Measurements from ENCODE around the gene USF1.

Gene USF1

DNA sequence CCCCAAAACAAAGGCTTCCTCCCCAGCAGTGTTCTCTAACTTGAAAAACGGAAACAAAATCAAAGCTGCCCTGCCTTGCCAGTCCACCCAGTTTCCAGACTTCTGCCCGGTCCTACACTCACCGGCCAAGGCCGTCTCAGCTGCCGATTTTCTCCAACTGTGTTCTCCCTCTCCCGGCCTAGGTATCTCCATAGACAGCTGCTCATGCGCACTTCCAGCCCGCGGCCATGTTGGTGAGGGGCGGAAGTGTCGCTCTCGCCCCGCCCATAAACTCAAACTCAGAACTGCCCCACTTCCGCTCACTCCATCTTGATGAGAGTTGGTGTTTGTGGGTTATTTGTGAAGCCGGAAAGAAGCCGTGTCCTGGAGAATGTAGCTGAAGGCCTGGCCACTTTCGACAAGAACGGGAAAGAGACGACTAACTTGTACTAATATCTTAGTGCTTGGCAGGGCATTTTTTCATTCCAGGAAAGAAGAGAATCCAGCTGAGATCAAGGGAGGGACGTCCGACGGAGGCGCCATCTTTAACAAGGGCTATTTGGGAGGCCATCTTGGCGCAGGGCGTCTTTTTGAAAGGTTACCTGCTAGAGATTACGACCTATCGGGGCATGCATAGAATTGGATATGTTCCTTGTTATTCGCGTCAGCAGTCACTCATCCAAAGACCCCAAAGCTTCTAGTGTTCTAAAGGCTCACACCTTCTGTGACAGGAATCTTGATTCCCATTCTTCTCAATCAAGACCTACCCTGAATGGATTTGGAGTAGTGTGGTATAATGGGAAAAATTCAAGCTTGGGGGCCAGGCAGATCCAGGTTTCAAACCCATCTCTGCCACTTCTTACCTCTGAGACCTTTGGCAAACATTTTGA is at the start of gene USF1:
TSS of gene USF1 (minus strand) at position 242 of the 869 bp plus-strand sequence. CDS start 2,702 bp downstream, outside the sequence.
- peak; percentile 98 for DNase-seq

DNA sequence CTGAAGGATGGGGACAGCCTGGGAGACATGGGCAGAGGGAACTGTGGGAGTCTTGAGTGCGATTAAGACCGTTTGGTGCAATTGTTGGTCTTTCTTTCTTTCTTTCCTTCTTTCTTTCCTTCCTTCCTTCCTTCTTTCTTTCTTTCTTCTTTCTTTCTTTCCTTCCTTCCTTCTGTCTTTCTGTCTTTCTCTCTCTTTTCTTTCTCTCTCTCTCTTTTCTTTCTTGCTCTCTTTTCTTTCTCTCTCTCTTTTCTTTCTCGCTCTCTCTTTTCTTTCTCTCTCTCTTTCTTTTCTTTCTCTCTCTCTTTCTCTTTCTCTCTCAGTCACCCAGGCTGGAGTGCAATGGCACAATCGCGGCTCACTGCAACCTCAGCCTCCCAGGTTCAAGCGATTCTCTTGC is 49.5 kb upstream of the USF1 start:
- no peak for DNase-seq
- TF ChIP-seq POLR2A (IDR thresholded peaks at IDR 0.05; ENCODE audit: low read length) = no peak
- TF ChIP-seq GATA1 (IDR thresholded peaks at IDR 0.05; ENCODE audit: low read depth, low read length) = no peak

More for the DNA sequence above, at the start of gene USF1:
- peak; percentile 96 for TF ChIP-seq POLR2A (IDR thresholded peaks at IDR 0.05; ENCODE audit: low read length)
- no peak for TF ChIP-seq GATA1 (IDR thresholded peaks at IDR 0.05; ENCODE audit: low read depth, low read length)

DNA sequence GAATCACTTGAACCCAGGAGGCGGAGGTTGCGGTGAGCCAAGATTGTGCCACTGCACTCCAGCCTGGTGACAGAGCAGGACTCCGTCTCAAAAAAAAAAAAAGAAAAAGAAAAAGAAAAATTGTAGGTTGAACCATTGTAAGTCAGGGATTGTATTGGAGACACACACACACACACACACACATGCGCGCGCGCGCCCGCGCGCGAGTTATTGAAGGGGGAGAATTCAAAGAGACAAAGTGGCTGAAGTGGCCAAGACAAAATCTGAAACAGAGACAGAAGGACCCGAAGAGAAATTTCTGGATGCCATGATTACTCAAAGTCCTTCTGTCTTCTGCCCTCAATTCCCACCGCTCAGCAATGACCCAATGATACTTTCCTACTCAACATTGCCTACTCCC is 48.7 kb upstream of the USF1 start:
- TF ChIP-seq POLR2A (IDR thresholded peaks at IDR 0.05; ENCODE audit: low read length) = no peak
- no peak for TF ChIP-seq GATA1 (IDR thresholded peaks at IDR 0.05; ENCODE audit: low read depth, low read length)
- DNase-seq = no peak

DNA sequence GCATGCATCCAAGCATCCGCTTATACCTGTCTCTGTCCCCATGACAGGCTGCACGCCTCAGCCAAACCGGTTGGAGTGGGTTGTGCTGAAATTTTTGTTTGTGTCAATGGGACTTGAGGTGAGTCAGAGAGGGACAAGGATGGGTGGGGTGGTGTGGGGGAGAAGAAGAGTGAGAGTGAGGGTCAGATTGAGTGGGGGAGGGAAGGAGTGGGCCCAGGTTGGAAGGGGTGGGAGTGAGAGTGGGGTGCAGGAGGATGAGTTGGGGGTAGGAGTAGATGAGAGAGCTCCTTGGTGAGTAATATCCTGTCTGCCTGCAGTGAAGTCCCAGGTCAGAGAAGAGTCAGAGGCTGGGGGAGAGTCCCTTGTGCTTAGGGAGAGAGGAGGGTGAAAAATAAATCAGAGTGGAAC is 46.8 kb upstream of the USF1 start:
- DNase-seq = no peak
- TF ChIP-seq GATA1 (IDR thresholded peaks at IDR 0.05; ENCODE audit: low read depth, low read length) (no peak), POLR2A (IDR thresholded peaks at IDR 0.05; ENCODE audit: low read length) (no peak)

DNA sequence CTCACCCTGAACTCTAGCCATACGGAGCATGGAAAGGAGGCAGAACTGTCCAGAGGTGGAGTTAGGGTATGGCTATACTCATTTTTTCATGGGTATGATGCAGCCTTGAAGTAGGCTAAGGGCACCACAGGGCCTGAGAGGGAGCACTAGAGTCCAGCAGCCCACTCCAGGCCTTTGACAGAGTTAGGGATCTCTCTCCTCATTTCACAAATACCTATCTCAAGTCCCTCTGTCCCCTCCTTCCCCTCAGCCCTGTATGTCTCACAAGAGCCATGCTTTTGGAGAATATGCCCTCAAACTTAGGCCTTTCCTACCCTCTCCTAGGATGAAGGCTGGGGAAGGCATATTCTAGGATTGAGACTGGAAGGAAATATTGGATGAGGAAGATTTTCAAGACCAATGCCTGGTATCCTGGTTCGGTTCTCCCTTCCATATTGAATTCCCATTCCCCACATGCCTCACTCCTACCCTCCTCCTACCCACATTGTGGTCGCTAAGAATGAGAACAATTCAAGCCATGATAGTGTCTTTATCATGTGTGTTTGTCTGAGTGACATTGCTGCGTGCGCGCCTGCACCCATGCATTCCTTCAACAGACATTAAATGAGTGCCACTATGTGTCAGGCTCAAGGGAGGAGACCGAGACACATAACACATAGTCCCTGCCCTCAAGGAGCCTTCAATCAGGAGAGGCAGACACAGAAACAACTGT is 46.2 kb upstream of the USF1 start:
- DNase-seq = no peak
- no peak for TF ChIP-seq POLR2A (IDR thresholded peaks at IDR 0.05; ENCODE audit: low read length)
- TF ChIP-seq GATA1 (IDR thresholded peaks at IDR 0.05; ENCODE audit: low read depth, low read length) = no peak

- no peak for TF ChIP-seq POLR2A (IDR thresholded peaks at IDR 0.05; ENCODE audit: low read length)
- no peak for TF ChIP-seq GATA1 (IDR thresholded peaks at IDR 0.05; ENCODE audit: low read depth, low read length)
These were observed 45.3 kb upstream of the USF1 start for GRCh38 chr1:161091093-161091492.

DNA sequence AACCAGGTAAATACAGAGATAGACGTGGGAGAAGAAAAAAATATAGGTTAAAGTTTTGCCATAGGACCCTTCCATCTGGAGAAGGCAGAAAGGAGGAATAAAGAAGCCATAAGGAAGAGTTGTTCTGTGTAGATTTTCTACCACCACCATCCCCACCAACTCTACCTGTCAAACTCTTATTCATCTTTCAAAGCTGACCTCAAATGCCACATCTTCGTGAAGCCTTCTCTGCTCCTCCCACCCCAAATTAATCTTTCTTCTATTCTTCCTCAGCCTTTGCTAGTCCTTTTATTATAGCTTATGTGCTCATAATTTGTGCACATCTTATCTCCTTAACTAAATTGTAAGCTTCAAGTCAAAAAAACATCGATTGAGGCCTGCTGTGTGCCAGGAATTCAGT is 44.8 kb upstream of the USF1 start:
- TF ChIP-seq GATA1 (IDR thresholded peaks at IDR 0.05; ENCODE audit: low read depth, low read length) (no peak), POLR2A (IDR thresholded peaks at IDR 0.05; ENCODE audit: low read length) (no peak)
- DNase-seq = no peak

More at GRCh38 chr1:161091093-161091492, 45.3 kb upstream of the USF1 start:
- no peak for DNase-seq

DNA sequence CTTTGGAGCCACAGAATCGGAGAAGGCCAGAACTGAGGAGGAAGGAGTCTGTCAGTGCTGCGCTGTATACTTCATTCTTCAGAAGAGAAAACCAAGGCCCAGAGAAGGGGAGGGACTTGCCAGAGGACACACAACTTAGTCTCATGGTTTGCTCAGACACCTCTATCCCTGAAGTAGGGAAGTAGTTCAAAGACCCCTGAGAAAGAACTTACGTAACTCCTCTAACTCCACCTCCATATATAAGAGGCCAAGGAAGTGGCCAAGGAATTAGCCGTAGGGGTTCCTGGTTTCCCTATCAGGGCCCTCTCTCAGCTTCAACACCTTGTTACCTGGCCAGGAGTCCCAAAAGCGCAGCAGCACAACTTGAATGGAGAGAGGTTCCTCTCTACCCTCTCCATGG is 44.2 kb upstream of the USF1 start:
- no peak for TF ChIP-seq GATA1 (IDR thresholded peaks at IDR 0.05; ENCODE audit: low read depth, low read length)
- TF ChIP-seq POLR2A (IDR thresholded peaks at IDR 0.05; ENCODE audit: low read length) = no peak
- DNase-seq = no peak

- no peak for TF ChIP-seq GATA1 (IDR thresholded peaks at IDR 0.05; ENCODE audit: low read depth, low read length)
- no peak for TF ChIP-seq POLR2A (IDR thresholded peaks at IDR 0.05; ENCODE audit: low read length)
- DNase-seq = no peak
These were observed 43.6 kb upstream of the USF1 start, which contains the start of gene NECTIN4 for GRCh38 chr1:161089251-161089924. Gene NECTIN4, minus strand, starts transcription at chr1:161089558. Its CDS starts 262 bp downstream, at chr1:161089296.

- no peak for DNase-seq
These were observed 42.9 kb upstream of the USF1 start for GRCh38 chr1:161088587-161089110.

DNA sequence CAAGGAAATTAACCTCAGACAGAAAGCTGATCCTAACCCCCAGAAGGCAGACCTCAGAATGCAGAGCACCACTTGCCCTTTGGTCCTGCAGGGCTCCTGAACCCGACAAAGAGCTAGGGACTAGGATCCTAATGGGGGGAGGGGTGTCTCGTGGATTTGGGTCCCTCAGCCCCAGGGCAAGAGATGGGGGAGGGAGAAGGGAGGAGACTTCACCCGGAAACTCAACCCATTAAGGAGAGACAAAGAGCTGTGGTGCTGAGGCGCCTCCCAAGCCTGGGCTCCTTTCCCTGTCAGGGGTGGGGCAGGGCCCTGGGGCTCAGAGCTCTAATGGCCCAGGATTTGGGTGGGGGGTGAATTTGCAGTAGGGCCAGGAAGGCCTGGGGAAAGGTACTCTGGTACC is 40.7 kb upstream of the USF1 start:
- TF ChIP-seq POLR2A (IDR thresholded peaks at IDR 0.05; ENCODE audit: low read length) = no peak
- no peak for TF ChIP-seq GATA1 (IDR thresholded peaks at IDR 0.05; ENCODE audit: low read depth, low read length)
- no peak for DNase-seq

More at GRCh38 chr1:161088587-161089110, 42.9 kb upstream of the USF1 start:
- no peak for TF ChIP-seq GATA1 (IDR thresholded peaks at IDR 0.05; ENCODE audit: low read depth, low read length)
- TF ChIP-seq POLR2A (IDR thresholded peaks at IDR 0.05; ENCODE audit: low read length) = no peak

DNA sequence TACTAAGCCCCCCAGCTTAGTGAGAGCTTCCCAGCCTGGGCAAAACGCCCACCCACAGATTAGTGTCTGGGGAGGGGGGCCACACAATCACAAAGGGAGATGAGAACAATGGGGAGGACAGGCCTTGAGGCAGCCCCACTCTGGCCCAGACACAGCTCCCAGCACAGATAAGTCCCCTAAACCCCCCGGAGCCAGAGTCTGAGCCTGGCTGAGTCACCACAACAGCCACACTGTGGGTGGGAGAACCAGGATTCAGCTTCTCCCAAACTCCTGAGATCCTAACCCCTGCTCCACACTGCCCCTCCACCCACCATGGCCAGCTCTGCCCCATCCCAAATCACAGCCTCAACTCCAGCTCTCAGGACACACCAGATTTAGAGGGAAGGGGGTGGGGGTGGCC is 39.4 kb upstream of the USF1 start:
- no peak for DNase-seq
- TF ChIP-seq GATA1 (IDR thresholded peaks at IDR 0.05; ENCODE audit: low read depth, low read length) (no peak), POLR2A (IDR thresholded peaks at IDR 0.05; ENCODE audit: low read length) (no peak)

- DNase-seq = no peak
- no peak for TF ChIP-seq POLR2A (IDR thresholded peaks at IDR 0.05; ENCODE audit: low read length)
- no peak for TF ChIP-seq GATA1 (IDR thresholded peaks at IDR 0.05; ENCODE audit: low read depth, low read length)
These were observed 38.8 kb upstream of the USF1 start for GRCh38 chr1:161084597-161084988.
